GM19455 (cell line): ENCODE results near the gene ARCN1.

Experiments used
- ATAC-seq: cut with Tn5 transposase; IDR thresholded peaks from one replicate; pipeline ENCODE4 v1.9.1; 2021; ENCODE audit not compliant: unreplicated experiment

ARCN1 gene

DNA sequence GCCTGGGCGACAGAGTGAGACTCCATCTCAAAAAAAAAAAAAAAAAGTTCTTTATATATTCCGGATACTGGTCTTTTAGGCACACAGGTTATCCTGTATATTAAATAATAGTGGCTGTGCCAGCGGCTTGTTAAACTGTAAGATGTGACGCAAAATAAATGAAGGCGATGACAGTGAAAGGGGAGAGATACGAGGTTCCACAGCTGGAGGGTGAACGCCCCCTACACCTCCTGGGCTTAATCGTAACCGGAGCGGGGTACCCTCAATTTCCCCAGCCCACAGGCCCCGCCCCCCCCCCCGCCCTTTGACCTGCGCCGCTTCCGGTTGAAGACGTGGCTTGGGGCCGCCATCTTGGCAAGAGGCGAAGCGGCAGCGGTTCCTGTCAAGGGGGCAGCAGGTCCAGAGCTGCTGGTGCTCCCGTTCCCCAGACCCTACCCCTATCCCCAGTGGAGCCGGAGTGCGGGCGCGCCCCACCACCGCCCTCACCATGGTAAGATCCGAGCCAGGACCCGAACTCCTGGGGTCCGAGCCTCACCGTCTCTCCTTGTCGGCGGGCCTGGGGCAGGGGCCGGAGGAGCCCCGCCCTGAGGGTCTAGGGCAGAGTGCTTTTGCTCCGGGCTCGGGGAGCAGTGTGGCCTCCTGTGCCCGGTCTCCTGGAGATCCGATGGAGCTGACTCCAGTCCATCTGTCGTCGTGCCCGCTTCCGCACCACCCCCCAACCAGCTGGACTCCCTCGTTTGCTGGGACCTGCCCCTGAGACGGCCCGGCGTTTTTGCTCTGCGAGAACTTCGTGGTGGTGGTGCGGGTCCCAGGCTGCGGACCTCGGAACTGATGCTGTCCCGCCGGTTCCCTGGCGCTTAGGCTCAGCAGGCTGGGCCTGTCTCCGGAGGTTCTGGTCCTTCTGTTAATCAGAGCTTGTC lies at the start of gene ARCN1:
Gene ARCN1 (plus strand): TSS at position 349 of the 920 bp plus-strand sequence. CDS start 139 bp downstream, at position 488.
- ATAC-seq = peak; percentile 63

DNA sequence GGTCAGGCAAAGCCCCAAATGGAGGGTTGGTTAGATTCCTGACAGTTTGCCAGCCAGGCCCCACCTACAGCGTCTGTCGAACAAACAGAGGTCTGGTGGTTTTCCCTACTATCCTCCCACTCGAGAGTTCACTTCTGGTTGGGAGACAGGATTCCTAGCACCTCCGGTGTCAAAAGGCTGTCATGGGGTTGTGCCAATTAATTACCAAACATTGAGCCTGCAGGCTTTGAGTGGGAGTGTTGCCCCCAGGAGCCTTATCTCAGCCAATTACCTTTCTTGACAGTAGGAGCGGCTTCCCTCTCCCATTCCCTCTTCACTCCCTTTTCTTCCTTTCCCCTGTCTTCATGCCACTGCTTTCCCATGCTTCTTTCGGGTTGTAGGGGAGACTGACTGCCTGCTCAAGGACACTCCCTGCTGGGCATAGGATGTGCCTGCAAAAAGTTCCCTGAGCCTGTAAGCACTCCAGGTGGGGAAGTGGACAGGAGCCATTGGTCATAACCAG lies 49.6 kb upstream of the ARCN1 start:
- no peak for ATAC-seq

DNA sequence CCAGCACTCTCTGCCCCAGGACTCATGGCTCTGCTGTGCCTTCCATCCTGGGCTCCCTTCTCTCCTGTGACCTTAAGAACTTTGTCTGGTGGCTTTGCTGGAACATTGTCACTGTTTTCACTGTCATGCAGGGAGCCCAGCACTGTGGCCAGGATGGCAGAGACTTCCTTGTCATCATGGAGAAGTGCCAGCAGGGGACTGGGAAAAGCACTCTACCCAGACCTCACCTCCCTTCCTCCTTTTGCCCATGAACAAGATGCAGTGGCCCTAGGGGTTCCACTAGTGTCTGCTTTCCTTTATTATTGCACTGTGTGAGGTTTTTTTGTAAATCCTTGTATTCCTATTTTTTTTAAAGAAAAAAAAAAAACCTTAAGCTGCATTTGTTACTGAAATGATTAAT lies 47.9 kb upstream of the ARCN1 start:
- no peak for ATAC-seq

DNA sequence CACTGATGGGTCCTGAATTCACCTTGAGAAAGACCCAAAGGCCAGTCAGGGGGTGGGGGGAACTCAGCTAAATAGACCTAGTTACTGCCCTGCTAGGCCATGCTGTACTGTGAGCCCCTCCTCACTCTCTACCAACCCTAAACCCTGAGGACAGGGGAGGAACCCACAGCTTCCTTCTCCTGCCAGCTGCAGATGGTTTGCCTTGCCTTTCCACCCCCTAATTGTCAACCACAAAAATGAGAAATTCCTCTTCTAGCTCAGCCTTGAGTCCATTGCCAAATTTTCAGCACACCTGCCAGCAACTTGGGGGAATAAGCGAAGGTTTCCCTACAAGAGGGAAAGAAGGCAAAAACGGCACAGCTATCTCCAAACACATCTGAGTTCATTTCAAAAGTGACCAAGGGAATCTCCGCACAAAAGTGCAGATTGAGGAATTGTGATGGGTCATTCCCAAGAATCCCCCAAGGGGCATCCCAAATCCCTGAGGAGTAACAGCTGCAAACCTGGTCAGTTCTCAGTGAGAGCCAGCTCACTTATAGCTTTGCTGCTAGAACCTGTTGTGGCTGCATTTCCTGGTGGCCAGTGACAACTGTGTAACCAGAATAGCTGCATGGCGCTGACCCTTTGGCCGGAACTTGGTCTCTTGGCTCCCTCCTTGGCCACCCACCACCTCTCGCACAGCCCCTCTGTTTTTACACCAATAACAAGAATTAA lies 47.3 kb upstream of the ARCN1 start:
- ATAC-seq = no peak

DNA sequence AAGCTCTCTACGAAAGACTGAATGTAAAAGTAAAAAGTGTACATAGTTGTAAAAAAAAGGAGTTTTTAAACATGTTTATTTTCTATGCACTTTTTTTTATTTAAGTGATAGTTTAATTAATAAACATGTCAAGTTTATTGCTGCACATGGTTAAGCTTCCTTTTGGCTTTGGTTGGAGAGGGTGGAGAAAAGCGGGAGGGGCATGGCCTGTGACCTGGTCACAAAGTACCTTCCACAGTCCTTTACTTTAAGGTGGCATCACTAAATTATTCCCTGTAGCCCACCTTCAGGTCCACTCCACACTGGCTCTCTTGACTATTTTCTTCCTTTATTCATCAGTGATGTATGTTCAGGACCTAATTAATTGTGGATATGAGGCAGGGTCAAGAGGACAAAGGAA lies 45.5 kb upstream of the ARCN1 start:
- ATAC-seq = no peak

DNA sequence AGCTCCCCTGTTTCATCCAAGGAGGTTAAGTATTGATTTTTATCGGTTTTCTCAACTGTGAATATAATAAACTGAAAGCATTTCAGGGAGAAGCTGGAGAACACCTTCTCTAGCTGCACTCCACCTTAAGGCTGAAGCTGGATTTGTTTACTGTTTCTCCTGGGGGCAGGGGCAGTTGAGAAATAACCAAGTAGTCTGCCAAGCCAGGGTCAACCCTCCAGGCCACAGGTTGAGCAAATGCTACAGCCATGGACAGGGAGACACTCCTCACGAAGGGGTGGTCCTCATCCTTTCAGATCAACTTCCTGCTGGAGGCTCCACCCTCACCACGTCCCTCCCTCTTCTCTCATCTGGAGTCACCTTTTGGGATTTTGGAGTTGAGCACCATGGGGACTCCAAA lies 45.1 kb upstream of the ARCN1 start, which contains the start of gene TTC36:
Gene TTC36 (plus strand): TSS at position 366 of the 400 bp plus-strand sequence. CDS start 21 bp downstream, at position 387.
- ATAC-seq = no peak

DNA sequence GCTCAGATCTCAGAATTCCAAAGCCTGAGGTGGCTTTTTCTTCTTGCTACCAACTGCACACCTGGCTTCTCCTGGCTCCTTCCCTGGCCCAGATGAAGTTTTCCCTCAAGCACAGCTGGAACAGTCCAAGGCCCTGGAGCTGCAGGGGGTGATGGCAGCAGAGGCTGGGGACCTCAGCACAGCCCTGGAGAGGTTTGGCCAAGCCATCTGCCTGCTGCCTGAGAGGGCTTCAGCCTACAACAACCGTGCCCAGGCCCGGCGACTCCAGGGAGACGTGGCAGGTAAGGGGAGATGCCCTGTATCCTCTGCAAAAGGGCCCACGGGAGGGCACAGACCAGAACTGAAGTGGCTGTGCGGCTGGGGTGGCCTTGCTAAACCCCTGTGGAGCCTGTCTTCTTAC lies 43.7 kb upstream of the ARCN1 start:
- ATAC-seq = no peak

DNA sequence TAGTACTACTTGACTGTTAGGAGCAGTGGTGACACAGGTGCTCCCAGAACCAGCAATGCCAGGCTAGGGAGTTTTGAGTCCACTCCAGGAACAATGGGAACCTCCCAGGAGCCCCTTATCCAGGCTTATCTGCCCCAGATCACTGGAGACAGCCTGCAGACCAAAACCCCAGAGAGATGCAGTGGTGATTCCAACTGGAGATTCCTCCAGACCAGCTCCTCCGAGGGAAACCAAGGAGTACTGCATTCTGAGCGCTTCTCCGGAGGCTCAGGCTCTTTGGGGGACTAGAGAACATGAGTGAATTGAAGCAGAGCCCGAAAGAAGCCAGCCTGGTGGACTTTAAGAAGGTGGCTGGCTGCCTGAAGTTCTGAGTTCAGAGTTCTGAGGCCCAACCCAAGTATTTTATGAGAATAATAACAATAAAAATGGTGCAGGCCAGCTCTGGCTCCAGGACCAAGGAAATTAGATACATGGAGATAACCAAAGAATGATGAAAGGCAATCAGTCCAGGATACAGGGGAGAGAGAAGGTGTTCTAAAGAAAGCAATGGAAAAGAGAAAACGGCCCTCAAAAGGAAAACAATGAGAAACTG lies 42.5 kb upstream of the ARCN1 start:
- ATAC-seq = no peak

DNA sequence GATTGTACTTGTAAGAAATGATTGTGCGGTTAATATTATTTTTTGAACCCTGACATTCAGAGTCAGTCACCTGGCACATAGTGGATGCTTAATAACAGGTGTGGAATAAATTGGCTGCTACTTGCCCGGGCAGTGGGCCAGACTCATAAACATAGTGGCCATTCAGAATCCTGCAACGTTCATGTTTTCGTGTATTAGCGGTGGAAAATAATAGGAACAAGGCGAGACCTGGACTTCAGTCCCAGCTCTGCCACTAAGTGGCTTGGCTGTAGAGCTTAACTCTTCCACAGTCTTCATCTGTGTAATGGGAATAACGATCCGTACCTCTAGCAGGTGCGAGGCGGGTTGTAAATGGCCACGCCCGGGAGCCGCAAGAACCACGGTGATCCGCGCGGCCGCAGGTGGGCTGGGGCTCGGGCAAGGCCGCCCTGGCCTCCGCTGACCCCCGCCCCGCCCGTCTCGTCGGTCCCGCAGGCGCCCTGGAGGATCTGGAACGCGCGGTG lies 42.0 kb upstream of the ARCN1 start:
- no peak for ATAC-seq

DNA sequence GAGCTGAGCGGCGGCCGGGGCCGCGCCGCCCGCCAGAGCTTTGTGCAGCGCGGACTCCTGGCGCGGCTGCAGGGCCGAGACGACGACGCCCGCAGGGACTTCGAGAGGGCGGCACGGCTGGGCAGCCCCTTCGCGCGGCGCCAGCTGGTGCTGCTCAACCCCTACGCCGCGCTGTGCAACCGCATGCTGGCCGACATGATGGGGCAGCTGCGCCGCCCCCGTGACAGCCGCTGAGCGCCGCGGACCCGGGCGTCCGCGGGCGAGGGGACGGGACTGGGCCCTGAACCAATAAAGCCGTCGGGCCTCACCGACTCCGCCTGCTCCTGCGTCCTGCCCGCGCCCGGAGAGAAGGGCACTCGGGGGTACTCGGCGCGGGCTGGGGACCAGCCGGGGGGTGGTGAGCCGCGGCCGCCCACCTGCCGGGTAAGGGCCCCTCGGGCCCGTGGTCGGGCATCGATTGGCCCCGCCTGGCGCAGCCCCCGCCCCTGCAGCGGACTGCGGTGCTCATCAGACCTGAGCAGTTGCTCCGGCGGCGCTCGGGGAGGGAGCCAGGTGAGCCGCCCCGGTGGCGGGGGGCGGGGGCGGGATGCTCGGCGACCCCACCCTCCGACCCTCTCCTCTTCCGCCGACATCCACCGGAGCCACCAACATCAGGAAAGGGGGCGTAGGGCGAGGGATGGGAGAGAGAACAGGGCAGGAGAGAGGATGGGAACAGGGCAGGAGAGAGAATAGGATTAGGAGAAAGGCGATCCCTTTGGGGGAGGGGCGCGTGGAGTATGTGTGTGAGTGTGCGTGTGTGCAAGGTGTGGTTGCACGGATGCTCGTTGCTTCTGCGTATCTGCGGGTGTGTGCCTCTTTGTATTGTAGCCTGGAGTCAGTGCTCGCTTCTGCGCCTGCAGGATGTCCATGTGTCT lies 41.3 kb upstream of the ARCN1 start, which contains the start of gene TMEM25:
Gene TMEM25 (plus strand): TSS at position 510 of the 914 bp plus-strand sequence. CDS start 610 bp downstream, outside the sequence.
- peak; percentile 67 for ATAC-seq

DNA sequence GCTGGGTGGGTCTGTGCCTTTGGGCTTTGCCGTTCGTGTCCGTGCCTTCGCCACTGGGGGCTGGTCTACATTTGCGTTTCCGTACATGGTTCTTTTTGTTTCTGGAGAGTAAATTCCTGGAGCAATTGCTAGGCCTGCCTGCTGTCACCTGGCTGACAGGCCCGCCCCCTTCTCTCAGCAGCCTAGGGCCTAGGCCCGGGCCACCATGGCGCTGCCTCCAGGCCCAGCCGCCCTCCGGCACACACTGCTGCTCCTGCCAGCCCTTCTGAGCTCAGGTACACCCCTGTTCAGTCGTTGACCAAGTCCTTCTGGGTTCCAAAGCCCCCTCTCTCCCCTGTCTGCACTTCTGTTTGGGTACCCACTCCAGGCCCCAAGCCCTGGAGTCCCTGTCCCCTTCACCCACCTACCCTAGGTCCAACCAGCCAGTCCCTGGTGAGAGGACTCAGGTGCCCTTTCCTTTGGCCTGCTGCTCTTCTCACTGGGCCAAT lies 40.6 kb upstream of the ARCN1 start:
- no peak for ATAC-seq

DNA sequence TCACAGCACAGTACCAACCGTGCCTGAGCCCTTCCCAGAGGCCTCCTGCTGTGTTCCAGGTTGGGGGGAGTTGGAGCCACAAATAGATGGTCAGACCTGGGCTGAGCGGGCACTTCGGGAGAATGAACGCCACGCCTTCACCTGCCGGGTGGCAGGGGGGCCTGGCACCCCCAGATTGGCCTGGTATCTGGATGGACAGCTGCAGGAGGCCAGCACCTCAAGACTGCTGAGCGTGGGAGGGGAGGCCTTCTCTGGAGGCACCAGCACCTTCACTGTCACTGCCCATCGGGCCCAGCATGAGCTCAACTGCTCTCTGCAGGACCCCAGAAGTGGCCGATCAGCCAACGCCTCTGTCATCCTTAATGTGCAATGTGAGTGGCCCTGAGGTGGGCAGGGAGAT lies 40.1 kb upstream of the ARCN1 start:
- no peak for ATAC-seq

DNA sequence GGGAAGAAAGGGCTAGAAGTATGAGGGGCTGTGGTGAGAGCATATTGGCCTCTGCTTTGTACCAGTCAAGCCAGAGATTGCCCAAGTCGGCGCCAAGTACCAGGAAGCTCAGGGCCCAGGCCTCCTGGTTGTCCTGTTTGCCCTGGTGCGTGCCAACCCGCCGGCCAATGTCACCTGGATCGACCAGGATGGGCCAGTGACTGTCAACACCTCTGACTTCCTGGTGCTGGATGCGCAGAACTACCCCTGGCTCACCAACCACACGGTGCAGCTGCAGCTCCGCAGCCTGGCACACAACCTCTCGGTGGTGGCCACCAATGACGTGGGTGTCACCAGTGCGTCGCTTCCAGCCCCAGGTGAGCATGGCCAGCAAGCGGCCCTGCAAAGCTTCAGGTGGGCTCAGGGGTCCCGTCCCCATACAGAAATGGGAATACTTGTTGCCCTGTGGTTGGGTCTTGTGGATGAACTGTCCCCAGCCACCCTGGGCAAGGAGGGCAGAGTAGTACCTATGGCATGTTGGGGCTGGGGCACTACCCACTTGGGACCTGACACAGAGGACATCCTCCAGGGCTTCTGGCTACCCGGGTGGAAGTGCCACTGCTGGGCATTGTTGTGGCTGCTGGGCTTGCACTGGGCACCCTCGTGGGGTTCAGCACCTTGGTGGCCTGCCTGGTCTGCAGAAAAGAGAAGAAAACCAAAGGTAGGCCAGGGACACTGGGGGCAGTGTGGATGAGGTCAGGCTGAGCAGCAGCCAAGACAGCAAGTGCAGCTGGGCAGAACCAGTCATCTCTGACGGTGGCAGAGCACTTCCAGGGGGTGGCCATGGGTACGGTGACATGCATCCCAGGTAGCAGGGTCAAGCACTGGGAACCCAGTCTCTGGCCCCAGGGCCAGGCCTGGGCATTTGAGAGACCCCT lies 39.1 kb upstream of the ARCN1 start:
- no peak for ATAC-seq

DNA sequence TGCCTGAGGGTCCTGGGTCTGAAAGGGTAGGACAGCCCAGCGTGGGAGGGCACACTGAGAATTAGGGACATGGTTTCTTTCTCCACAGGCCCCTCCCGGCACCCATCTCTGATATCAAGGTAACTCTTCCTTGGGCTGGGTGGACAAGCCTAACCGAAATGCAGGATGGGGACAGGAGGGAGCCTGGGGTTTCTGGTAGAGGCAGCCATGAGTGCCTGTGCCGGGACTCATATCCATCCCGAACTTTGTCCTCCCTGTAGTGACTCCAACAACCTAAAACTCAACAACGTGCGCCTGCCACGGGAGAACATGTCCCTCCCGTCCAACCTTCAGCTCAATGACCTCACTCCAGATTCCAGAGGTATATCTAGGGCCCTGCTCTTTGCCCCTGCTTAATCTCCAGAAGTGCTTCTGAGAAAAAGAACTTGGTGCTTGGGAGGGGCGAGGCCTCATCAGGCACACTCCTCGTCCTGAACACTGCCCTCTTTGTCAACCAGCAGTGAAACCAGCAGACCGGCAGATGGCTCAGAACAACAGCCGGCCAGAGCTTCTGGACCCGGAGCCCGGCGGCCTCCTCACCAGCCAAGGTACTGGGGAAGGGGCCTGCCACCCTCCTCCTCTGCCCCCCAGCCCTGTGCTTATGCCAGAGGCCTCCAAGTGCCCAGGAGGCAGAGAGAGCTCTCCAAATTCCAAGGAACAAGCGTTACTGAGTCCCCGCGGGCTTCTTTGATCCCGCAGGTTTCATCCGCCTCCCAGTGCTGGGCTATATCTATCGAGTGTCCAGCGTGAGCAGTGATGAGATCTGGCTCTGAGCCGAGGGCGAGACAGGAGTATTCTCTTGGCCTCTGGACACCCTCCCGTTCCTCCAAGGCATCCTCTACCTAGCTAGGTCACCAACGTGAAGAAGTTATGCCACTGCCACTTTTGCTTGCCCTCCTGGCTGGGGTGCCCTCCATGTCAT lies 38.2 kb upstream of the ARCN1 start:
- no peak for ATAC-seq

DNA sequence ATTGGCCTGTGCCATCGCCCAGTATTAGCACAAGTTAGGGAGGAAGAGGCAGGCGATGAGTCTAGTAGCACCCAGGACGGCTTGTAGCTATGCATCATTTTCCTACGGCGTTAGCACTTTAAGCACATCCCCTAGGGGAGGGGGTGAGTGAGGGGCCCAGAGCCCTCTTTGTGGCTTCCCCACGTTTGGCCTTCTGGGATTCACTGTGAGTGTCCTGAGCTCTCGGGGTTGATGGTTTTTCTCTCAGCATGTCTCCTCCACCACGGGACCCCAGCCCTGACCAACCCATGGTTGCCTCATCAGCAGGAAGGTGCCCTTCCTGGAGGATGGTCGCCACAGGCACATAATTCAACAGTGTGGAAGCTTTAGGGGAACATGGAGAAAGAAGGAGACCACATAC lies 36.9 kb upstream of the ARCN1 start:
- no peak for ATAC-seq

DNA sequence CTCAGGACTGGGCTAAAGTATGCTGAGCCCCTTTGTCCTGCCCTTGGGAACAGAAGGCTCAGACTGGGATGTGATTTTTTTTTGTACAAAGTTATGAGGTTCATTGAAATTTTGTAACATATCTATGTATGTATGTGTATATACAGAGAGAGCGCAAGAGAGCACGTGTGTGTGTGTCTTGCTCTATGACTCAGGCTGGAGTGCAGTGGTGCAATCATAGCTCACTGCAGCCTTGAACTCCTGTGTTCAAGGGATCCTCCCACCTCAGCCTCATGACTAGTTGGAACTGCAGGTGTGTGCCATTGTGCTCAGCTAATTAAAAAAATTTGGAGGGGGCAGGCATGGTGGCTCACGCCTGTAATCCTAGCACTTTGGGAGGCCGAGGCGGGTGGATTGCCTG lies 35.5 kb upstream of the ARCN1 start:
- no peak for ATAC-seq

DNA sequence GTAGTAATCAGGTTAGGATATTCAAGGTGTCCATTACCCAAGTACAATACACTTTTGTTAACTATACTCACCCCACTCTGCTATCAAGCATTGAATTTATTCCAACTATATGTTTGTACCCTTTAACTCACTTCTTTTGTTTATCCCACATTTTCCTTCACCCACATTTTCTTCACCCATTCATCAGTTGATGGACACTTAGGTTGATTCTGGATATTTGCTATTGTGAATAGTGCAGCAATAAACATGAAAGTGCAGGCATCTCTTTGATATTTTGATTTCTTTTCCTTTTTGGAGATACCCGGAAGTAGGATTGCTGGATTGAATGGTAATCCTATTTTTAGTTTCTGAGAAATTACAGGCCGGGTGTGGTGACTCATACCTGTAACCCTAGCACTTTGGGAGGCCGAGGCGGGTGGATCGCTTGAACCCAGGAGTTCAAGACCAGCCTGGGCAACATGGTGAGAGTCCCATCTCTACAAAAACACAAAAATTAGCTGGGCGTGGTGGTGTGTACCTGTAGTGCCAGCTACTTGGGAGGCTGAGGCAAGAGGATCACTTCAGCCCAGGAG lies 34.7 kb upstream of the ARCN1 start:
- ATAC-seq = no peak
